DOHH2 (cell line): ENCODE measurements around the gene LDLR.

Experiments used
- CTCF ChIP-seq: fragments of 200-600 bp; sonication (generic); IDR thresholded peaks from one replicate; pipeline ENCODE4 v1.5.1; 2014; ENCODE audit warnings: antibody characterized with exemption, mild to moderate bottlenecking, low read depth, low read length; ENCODE audit not compliant: poor library complexity, severe bottlenecking
- EZH2phosphoT487 ChIP-seq: fragments of 200-600 bp; sonication (generic); IDR thresholded peaks from 2 replicates; pipeline ENCODE4 v1.6.1; 2017; ENCODE audit warnings: borderline replicate concordance, mild to moderate bottlenecking, antibody characterized with exemption, low read length, moderate library complexity, mixed read lengths

- TF ChIP-seq CTCF (no peak), EZH2phosphoT487 (no peak)
Observed at GRCh38 chr19:11159598-11160439, 70.6 kb downstream of the LDLR start.
